GM19099 (cell line): ENCODE results near the gene HLCS.

ENCODE experiments used
- POLR2A ChIP-seq: IDR thresholded peaks from 3 replicates; pipeline ENCODE4 v1.6.1; 2011; ENCODE audit warnings: low read depth; ENCODE audit not compliant: insufficient read length; ENCODE audit errors: extremely low read depth

The HLCS gene

DNA sequence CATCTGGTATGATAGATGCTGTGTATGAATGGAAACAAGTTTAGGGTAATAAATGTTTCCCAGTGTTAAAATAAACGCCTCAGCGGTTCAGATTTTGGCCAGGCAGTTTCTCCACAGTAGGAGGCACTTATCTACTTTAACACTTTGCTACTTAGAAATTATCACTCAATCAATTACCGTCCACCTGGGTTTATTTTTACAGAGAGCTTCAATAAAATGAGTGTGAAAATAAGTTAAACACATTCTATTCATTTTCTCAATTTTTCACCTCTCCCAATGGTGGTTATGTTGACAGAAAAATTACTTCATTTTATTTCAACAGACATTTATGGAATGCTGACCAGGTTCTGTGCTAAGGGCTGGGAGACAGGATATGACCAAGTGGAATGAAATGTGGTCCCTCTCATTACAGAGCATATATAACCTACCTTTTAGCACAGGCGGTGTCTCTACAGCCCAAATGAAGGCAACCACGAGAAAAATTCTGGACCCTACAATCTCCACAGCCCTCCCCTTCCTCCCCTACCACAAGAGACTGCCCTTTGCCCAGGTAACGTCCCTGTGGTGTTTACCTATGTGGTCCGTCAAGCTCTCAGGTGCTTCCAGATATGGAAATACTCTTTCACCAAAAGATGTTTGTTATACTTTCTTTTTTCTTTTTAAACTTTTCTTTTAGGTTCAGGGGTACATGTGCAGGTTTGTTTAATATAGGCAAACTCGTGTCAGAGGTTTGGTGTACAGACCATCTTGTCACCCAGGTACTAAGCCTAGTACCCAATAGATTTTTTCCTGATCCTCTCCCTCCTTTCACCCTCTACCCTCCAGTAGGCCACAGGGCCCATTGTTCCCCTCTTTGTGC lies 105.5 kb downstream of the HLCS start:
- TF ChIP-seq POLR2A, result no peak

- TF ChIP-seq POLR2A, result no peak
Observed at GRCh38 chr21:36859744-36860501, 106.5 kb downstream of the HLCS start.

- TF ChIP-seq POLR2A, result no peak
Observed at GRCh38 chr21:36858320-36858957, 108.0 kb downstream of the HLCS start.

DNA sequence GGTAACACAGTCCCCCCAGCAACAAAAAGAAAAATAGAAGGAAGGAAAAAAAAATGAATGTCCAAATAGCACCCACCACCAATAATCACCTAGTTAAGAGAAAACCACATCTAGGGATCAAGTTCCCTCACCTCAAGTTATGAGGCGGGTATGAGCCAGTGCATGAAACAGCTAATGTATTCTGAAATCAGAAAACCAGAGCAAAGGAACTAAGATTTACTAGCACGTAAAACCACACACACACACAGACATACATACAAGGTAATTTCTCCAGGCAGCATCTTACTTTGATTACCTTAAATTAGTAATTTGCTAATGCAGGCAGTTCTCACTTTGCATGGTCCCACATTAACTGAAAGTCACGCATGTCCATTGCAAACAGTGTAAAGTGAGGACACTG lies 109.8 kb downstream of the HLCS start:
- TF ChIP-seq POLR2A, result no peak

- no peak for TF ChIP-seq POLR2A
Observed at GRCh38 chr21:36854391-36854790, 112.1 kb downstream of the HLCS start.

GRCh38 chr21:36852864-36853263 lies 113.6 kb downstream of the HLCS start:
- no peak for TF ChIP-seq POLR2A

DNA sequence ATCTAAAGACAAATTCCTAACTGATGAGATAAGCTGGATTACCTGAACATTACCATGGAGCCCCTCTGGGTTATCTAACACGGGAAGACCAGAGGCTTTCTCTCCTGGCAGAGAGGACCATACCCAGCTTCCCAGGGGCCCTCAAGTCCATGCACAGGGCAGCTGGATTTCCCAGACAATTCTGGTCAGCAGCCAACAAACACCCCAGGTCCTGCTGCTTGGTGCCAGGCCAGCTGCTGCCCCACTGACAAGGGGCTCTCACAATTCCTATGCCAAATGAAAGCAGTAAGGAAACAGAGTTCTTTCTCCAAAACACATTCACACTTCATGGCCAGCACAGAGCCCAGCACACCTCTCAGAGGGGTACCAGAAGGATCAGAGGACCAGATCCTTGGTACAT lies 114.2 kb downstream of the HLCS start:
- TF ChIP-seq POLR2A, result no peak

DNA sequence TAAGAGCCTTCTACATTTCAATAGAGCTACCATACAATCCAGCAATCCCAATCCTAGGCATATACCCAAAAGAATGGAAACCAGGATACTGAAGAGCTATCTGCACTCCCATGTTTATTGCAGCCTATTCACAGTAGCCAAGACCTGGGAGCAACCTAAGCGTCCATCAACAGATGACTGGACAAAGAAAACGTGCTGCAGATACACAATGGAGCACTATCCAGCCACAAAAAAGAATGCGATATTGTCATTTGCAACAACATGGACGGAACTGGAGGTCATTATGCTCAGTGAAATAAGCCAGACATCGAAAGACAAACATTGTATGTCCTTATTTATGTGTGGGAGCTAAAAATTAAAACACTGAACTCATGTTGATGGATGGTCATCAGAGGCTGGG lies 115.3 kb downstream of the HLCS start:
- no peak for TF ChIP-seq POLR2A

DNA sequence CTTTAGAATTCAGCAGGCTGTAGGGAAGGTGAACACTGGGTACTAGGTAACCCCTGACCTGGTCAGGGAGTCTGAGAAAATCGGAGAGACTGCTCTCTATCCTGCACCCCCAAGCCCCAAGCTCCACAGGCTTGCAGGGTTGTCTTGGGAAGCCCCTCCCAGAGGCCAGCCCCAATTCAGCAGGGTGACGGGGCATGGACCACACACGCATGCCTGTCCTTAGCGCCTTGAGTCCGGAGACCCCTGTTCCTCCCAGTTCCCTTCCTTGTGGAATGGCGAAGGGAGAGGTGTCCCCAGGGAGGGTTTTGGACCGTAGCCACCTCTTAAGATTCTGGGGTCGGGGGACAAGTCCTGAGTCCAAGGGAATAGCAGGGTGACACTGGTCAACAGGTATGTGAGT lies 116.1 kb downstream of the HLCS start:
- no peak for TF ChIP-seq POLR2A

DNA sequence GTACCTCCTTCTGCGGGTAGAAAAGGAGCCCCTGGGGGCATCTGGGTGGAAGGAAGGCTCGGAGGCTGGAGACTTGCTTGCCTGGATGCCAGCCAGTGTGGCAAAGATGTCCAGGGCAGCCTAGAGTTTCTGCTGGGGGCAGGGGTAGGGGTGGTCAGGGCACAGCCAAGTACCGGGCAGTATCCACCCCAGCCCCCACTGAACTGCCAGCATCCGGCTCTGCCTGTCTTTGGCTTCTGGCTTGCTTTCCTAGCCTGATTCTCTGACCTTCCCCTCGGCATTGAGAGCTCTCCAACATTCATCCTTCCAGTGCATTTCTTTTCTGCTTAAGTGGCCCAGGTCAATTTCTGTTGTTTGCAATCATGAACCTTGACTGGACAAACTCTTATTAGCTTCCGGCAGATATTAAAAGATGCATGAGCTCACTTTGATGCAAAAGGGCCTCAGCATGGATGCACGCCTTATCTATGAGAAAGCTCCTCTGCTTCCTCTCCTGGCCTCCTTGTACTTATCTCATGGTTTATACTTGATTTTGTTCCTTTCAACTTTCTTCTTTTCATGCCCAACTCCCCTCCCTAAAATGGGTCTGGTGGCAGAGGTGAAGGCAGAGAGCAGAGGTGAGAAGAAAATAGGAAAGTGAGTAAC lies 116.9 kb downstream of the HLCS start:
- TF ChIP-seq POLR2A, result no peak

- no peak for TF ChIP-seq POLR2A
Observed at GRCh38 chr21:36848730-36849274, 117.7 kb downstream of the HLCS start.

- no peak for TF ChIP-seq POLR2A
Observed at GRCh38 chr21:36847189-36847588, 119.3 kb downstream of the HLCS start.

DNA sequence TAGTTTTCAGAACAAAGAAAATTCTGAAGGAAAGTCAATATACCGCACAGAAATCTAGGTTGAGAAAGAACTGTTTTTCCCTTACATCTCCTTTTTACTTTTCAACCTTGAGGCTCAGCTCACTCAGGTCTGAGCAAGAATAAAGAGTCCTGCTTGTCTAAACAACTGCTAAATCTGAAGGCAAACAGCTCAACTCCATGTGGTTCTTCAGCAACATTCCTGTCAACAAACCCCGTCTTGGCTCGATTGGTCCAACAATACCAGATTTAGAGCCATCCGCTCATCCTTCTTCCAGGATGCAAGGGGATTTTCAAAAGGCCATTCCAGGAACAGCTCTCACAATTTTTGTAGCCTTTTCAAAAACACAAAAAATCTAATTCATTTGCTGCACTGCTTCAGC lies 119.8 kb downstream of the HLCS start:
- TF ChIP-seq POLR2A, result no peak

GRCh38 chr21:36845790-36846189 lies 120.7 kb downstream of the HLCS start:
- TF ChIP-seq POLR2A, result no peak

GRCh38 chr21:36845070-36845469 lies 121.4 kb downstream of the HLCS start:
- TF ChIP-seq POLR2A, result no peak
